CD4-positive, CD25-positive, alpha-beta regulatory T cell (primary cell): ENCODE results near the gene ZNF366. TPM values are rescaled to one million over a fixed set of nuclear protein-coding genes. Genes with fewer than 3 reads are reported as not detected.
A peak's percentile ranks its signal among the peaks of the same experiment; 100 is the strongest.

ENCODE experiments used
- ATAC-seq, 2 donors: fragments of 150-1000 bp; cut with Tn5 transposase; one replicate each; pipeline ENCODE4 v1.10.0; 2021; ENCODE audit warnings: low read depth in 2 of 2, moderate number of reproducible peaks in 2 of 2, moderate library complexity in 1 of 2
- DNase-seq, 3 donors: peaks; one replicate each; pipeline versions ENCODE4 v3.0.0 to v3.0.0-alpha.2; 2012 to 2022; ENCODE audit warnings: mixed read lengths in 1 of 3
- H3K27ac ChIP-seq: one replicate; pipeline ENCODE4 v1.7.0; 2013; ENCODE audit warnings: mild to moderate bottlenecking, low read length; ENCODE audit not compliant: insufficient read depth, poor library complexity, severe bottlenecking
- H3K27me3 ChIP-seq: one replicate; pipeline ENCODE4 v1.7.0; 2013; ENCODE audit warnings: low read length; ENCODE audit not compliant: control insufficient read depth, insufficient read depth
- H3K36me3 ChIP-seq: one replicate; pipeline ENCODE4 v1.7.0; 2013; ENCODE audit warnings: mild to moderate bottlenecking, low read length, moderate library complexity; ENCODE audit not compliant: control insufficient read depth, insufficient read depth
- H3K4me1 ChIP-seq: 2 replicates; pipeline ENCODE4 v1.7.0; 2013; ENCODE audit warnings: mild to moderate bottlenecking, low read length; ENCODE audit not compliant: insufficient read depth, control insufficient read depth, poor library complexity, severe bottlenecking
- H3K4me3 ChIP-seq: one replicate; pipeline ENCODE4 v1.7.0; 2013; ENCODE audit warnings: low read depth, mild to moderate bottlenecking, low read length, moderate library complexity
- H3K9me3 ChIP-seq, 2 experiments: 1 replicate in 1 of 2; 2 replicates in 1 of 2; pipeline ENCODE4 v1.7.0; 2013; ENCODE audit warnings: low read length in 2 of 2, mild to moderate bottlenecking in 1 of 2, moderate library complexity in 1 of 2; ENCODE audit not compliant: control insufficient read depth in 2 of 2
- H3K27ac Mint-ChIP-seq, 3 donors: one replicate each; pipeline ENCODE4 v1.8.0; 2020 to 2022; ENCODE audit warnings: mild to moderate bottlenecking in 3 of 3, mixed read lengths in 3 of 3, moderate library complexity in 2 of 3
- H3K27me3 Mint-ChIP-seq: one replicate; pipeline ENCODE4 v1.8.0; 2022; ENCODE audit warnings: mild to moderate bottlenecking, mixed read lengths
- H3K36me3 Mint-ChIP-seq: one replicate; pipeline ENCODE4 v1.8.0; 2020; ENCODE audit warnings: mixed read lengths
- H3K4me1 Mint-ChIP-seq, 4 donors: one replicate each; pipeline ENCODE4 v1.8.0; 2020 to 2022; ENCODE audit warnings: mixed read lengths in 4 of 4, mild to moderate bottlenecking in 1 of 4
- H3K4me3 Mint-ChIP-seq, 4 donors: one replicate each; pipeline ENCODE4 v1.8.0; 2020 to 2022; ENCODE audit warnings: mild to moderate bottlenecking in 4 of 4, mixed read lengths in 4 of 4, moderate library complexity in 3 of 4
- H3K9me3 Mint-ChIP-seq, 7 donors: one replicate each; pipeline ENCODE4 v1.8.0; 2020 to 2022; ENCODE audit warnings: mixed read lengths in 7 of 7, mild to moderate bottlenecking in 3 of 7, moderate library complexity in 2 of 7
- polyA plus RNA-seq, 4 donors: library from polyadenylated mRNA; unstranded; fragments of 300-500 nt; fragmentation: Illumina TruSeq; gene quantifications; one replicate each; pipeline ENCODE4 v1.2.3, GENCODE V29; 2021
- total RNA-seq: library from RNA; stranded (reverse); gene quantifications from one replicate; pipeline ENCODE4 v1.2.3, GENCODE V29; 2022

Gene ZNF366
- total and polyA plus RNA-seq, 5 donors from 2014 or later, result not detected

GRCh38 chr5:72518001-72518683 lies 10.9 kb upstream of the ZNF366 start:
- Mint-ChIP-seq H3K9me3 (peaks cover 0 to 6% (median 0%) of the 10 kb centered on the region in 7 donors), H3K27me3 (peaks cover 9% of the 10 kb centered on the region), H3K27ac (no peak overlapping the region), H3K4me3 (no peak overlapping the region), H3K4me1 (no peaks in the 10 kb centered on the region), H3K36me3 (no peaks in the 10 kb centered on the region)
- DNase-seq (no peak), ATAC-seq (no peak)
- Histone ChIP-seq H3K27ac (no peak overlapping the region), H3K4me1 (no peaks in the 10 kb centered on the region), H3K4me3 (no peak overlapping the region), H3K27me3 (peaks cover 3% of the 10 kb centered on the region), H3K9me3 (no peaks in the 10 kb centered on the region), H3K36me3 (no peaks in the 10 kb centered on the region)

GRCh38 chr5:72516916-72517315 lies 9.7 kb upstream of the ZNF366 start:
- Histone ChIP-seq H3K9me3 (no peaks in the 10 kb centered on the region), H3K4me3 (no peak overlapping the region), H3K27ac (no peak overlapping the region), H3K36me3 (no peaks in the 10 kb centered on the region), H3K4me1 (no peaks in the 10 kb centered on the region), H3K27me3 (peaks cover 3% of the 10 kb centered on the region)
- Mint-ChIP-seq H3K4me3 (no peak overlapping the region), H3K27me3 (peaks cover 9% of the 10 kb centered on the region), H3K9me3 (peaks cover 0 to 6% (median 0%) of the 10 kb centered on the region in 7 donors), H3K27ac (no peak overlapping the region), H3K36me3 (no peaks in the 10 kb centered on the region), H3K4me1 (no peaks in the 10 kb centered on the region)
- ATAC-seq (no peak), DNase-seq (no peak)

GRCh38 chr5:72515211-72515610 lies 8.0 kb upstream of the ZNF366 start:
- Histone ChIP-seq H3K4me1 (no peaks in the 10 kb centered on the region), H3K27ac (no peak overlapping the region), H3K36me3 (no peaks in the 10 kb centered on the region), H3K9me3 (no peaks in the 10 kb centered on the region), H3K27me3 (peaks cover 3% of the 10 kb centered on the region), H3K4me3 (no peak overlapping the region)
- Mint-ChIP-seq H3K36me3 (no peaks in the 10 kb centered on the region), H3K9me3 (peaks cover 0 to 3% (median 0%) of the 10 kb centered on the region in 7 donors), H3K27me3 (peaks cover 9% of the 10 kb centered on the region), H3K4me3 (no peak overlapping the region), H3K27ac (no peak overlapping the region), H3K4me1 (no peaks in the 10 kb centered on the region)
- DNase-seq, result no peak
- no peak for ATAC-seq

GRCh38 chr5:72512593-72512860 lies 5.3 kb upstream of the ZNF366 start:
- peaks cover 0 to 3% (median 0%) of the 10 kb centered on the region in 7 donors for H3K9me3 Mint-ChIP-seq
- ATAC-seq (no peak), DNase-seq (no peak)
- H3K36me3 Mint-ChIP-seq, result no peaks in the 10 kb centered on the region
- no peak overlapping the region for H3K27ac Mint-ChIP-seq
- H3K4me1 Mint-ChIP-seq, result no peaks in the 10 kb centered on the region
- no peaks in the 10 kb centered on the region for H3K4me1 ChIP-seq
- H3K36me3 ChIP-seq, result no peaks in the 10 kb centered on the region
- no peak overlapping the region for H3K27ac ChIP-seq
- H3K27me3 Mint-ChIP-seq, result peaks cover 2% of the 10 kb centered on the region
- no peak overlapping the region for H3K4me3 Mint-ChIP-seq
- H3K4me3 ChIP-seq, result no peak overlapping the region
- H3K9me3 ChIP-seq, result no peaks in the 10 kb centered on the region
- H3K27me3 ChIP-seq, result no peaks in the 10 kb centered on the region

- H3K36me3 Mint-ChIP-seq, result no peaks in the 10 kb centered on the region
- no peak overlapping the region for H3K4me3 Mint-ChIP-seq
- Histone ChIP-seq H3K9me3 (no peaks in the 10 kb centered on the region), H3K27ac (no peak overlapping the region), H3K4me1 (no peaks in the 10 kb centered on the region), H3K36me3 (no peaks in the 10 kb centered on the region), H3K27me3 (no peaks in the 10 kb centered on the region), H3K4me3 (no peak overlapping the region)
- H3K27me3 Mint-ChIP-seq, result peaks cover 7% of the 10 kb centered on the region
- DNase-seq (no peak), ATAC-seq (no peak)
- peaks cover 0 to 3% (median 0%) of the 10 kb centered on the region in 7 donors for H3K9me3 Mint-ChIP-seq
- H3K27ac Mint-ChIP-seq, result peak overlapping the region in 1 of 3 donors; percentile 21
- no peaks in the 10 kb centered on the region for H3K4me1 Mint-ChIP-seq
Observed at GRCh38 chr5:72511774-72512592, 4.8 kb upstream of the ZNF366 start.

GRCh38 chr5:72511366-72511765 lies 4.2 kb upstream of the ZNF366 start:
- no peak overlapping the region for H3K27ac ChIP-seq
- no peaks in the 10 kb centered on the region for H3K4me1 Mint-ChIP-seq
- ATAC-seq (no peak), DNase-seq (no peak)
- peaks cover 3% of the 10 kb centered on the region for H3K27me3 ChIP-seq
- peaks cover 0 to 3% (median 0%) of the 10 kb centered on the region in 7 donors for H3K9me3 Mint-ChIP-seq
- no peaks in the 10 kb centered on the region for H3K9me3 ChIP-seq
- no peak overlapping the region for H3K4me3 ChIP-seq
- H3K36me3 ChIP-seq, result no peaks in the 10 kb centered on the region
- no peak overlapping the region for H3K4me3 Mint-ChIP-seq
- H3K4me1 ChIP-seq, result no peaks in the 10 kb centered on the region
- H3K27me3 Mint-ChIP-seq, result peaks cover 7% of the 10 kb centered on the region
- H3K27ac Mint-ChIP-seq, result no peak overlapping the region
- no peaks in the 10 kb centered on the region for H3K36me3 Mint-ChIP-seq

GRCh38 chr5:72510610-72511181 lies 3.5 kb upstream of the ZNF366 start:
- Histone ChIP-seq H3K4me3 (no peak overlapping the region), H3K27ac (no peak overlapping the region), H3K4me1 (no peaks in the 10 kb centered on the region), H3K36me3 (no peaks in the 10 kb centered on the region), H3K9me3 (no peaks in the 10 kb centered on the region), H3K27me3 (peaks cover 3% of the 10 kb centered on the region)
- DNase-seq (no peak), ATAC-seq (no peak)
- Mint-ChIP-seq H3K27ac (no peak overlapping the region), H3K36me3 (no peaks in the 10 kb centered on the region), H3K9me3 (peaks cover 0 to 3% (median 0%) of the 10 kb centered on the region in 7 donors), H3K27me3 (peaks cover 7% of the 10 kb centered on the region), H3K4me3 (no peak overlapping the region), H3K4me1 (no peaks in the 10 kb centered on the region)
